ENCODE results near the gene ZNF497. TPM values are rescaled to one million over a fixed set of nuclear protein-coding genes. Genes with fewer than 3 reads are reported as not detected.
"Not testable (repeated sequence)": the region's sequence is repeated elsewhere in the genome, so short reads cannot be mapped to it uniquely, and the experiment has no call there.

The ZNF497 gene
- total RNA-seq, 2 donors from 2014 or later = 1.5 to 2.4 TPM

GRCh38 chr19:58319241-58319640, 43.3 kb downstream of the ZNF497 start:
- no peaks in the 10 kb centered on the region for H3K9me3 Mint-ChIP-seq
- H3K4me3 Mint-ChIP-seq = no peak overlapping the region
- peaks cover 4 to 8% of the 10 kb centered on the region in 2 donors for H3K36me3 Mint-ChIP-seq (ENCODE audit: insufficient read depth in 2 of 2)
- no peak for DNase-seq
- H3K4me1 Mint-ChIP-seq (ENCODE audit: low read depth) = no peaks in the 10 kb centered on the region
- no peak overlapping the region for H3K27ac Mint-ChIP-seq
- no peaks in the 10 kb centered on the region for H3K27me3 Mint-ChIP-seq (ENCODE audit: low read depth)
- no peak for ATAC-seq (replicated peaks in 1 of 2)

GRCh38 chr19:58318297-58318696, 44.3 kb downstream of the ZNF497 start:
- Mint-ChIP-seq H3K27me3 (ENCODE audit: low read depth) (no peaks in the 10 kb centered on the region), H3K9me3 (no peaks in the 10 kb centered on the region)
- ATAC-seq (replicated peaks in 1 of 2) = no peak

GRCh38 chr19:58317476-58318072, 45.0 kb downstream of the ZNF497 start:
- DNase-seq (no peak), ATAC-seq (replicated peaks in 1 of 2) (no peak)
- no peak overlapping the region for H3K27ac Mint-ChIP-seq
- H3K36me3 Mint-ChIP-seq (ENCODE audit: insufficient read depth in 2 of 2) = peaks cover 11 to 18% of the 10 kb centered on the region in 2 donors
- H3K27me3 Mint-ChIP-seq (ENCODE audit: low read depth) = no peaks in the 10 kb centered on the region
- no peaks in the 10 kb centered on the region for H3K4me1 Mint-ChIP-seq (ENCODE audit: low read depth)
- no peak overlapping the region for H3K4me3 Mint-ChIP-seq
- no peaks in the 10 kb centered on the region for H3K9me3 Mint-ChIP-seq

More at GRCh38 chr19:58318297-58318696, 44.3 kb downstream of the ZNF497 start:
- Mint-ChIP-seq H3K4me3 (no peak overlapping the region), H3K27ac (no peak overlapping the region), H3K4me1 (ENCODE audit: low read depth) (no peaks in the 10 kb centered on the region), H3K36me3 (ENCODE audit: insufficient read depth in 2 of 2) (peaks cover 8 to 13% of the 10 kb centered on the region in 2 donors)
- DNase-seq = no peak

GRCh38 chr19:58315580-58315979, 47.0 kb downstream of the ZNF497 start:
- Mint-ChIP-seq H3K9me3 (no peaks in the 10 kb centered on the region), H3K36me3 (ENCODE audit: insufficient read depth in 2 of 2) (peaks cover 19 to 31% of the 10 kb centered on the region in 2 donors), H3K4me3 (no peak overlapping the region), H3K27me3 (ENCODE audit: low read depth) (no peaks in the 10 kb centered on the region), H3K27ac (no peak overlapping the region), H3K4me1 (ENCODE audit: low read depth) (peaks cover 4% of the 10 kb centered on the region)
- ATAC-seq (replicated peaks in 1 of 2) = no peak
- no peak for DNase-seq

- H3K36me3 Mint-ChIP-seq (ENCODE audit: insufficient read depth in 2 of 2) = peaks cover 27 to 52% of the 10 kb centered on the region in 2 donors
- no peak overlapping the region for H3K4me3 Mint-ChIP-seq
- H3K27ac Mint-ChIP-seq = peak overlapping the region; percentile 6
- ATAC-seq (replicated peaks in 1 of 2) (no peak), DNase-seq (no peak)
- H3K4me1 Mint-ChIP-seq (ENCODE audit: low read depth) = peaks cover 42% of the 10 kb centered on the region
- H3K9me3 Mint-ChIP-seq = no peaks in the 10 kb centered on the region
- no peaks in the 10 kb centered on the region for H3K27me3 Mint-ChIP-seq (ENCODE audit: low read depth)
Observed at GRCh38 chr19:58311345-58311865, 51.1 kb downstream of the ZNF497 start.

GRCh38 chr19:58310685-58311084, 51.9 kb downstream of the ZNF497 start:
- DNase-seq; H3K27me3 Mint-ChIP-seq (ENCODE audit: low read depth); ATAC-seq (replicated peaks in 1 of 2); H3K4me3 Mint-ChIP-seq; H3K9me3 Mint-ChIP-seq; H3K27ac Mint-ChIP-seq: not testable (repeated sequence)
- peaks cover 29 to 55% of the 10 kb centered on the region in 2 donors for H3K36me3 Mint-ChIP-seq (ENCODE audit: insufficient read depth in 2 of 2)
- peaks cover 49% of the 10 kb centered on the region for H3K4me1 Mint-ChIP-seq (ENCODE audit: low read depth)

- DNase-seq (no peak), ATAC-seq (replicated peaks in 1 of 2) (no peak)
- Mint-ChIP-seq H3K27ac (no peak overlapping the region), H3K27me3 (ENCODE audit: low read depth) (no peaks in the 10 kb centered on the region), H3K36me3 (ENCODE audit: insufficient read depth in 2 of 2) (peaks cover 23 to 51% of the 10 kb centered on the region in 2 donors), H3K4me3 (peak overlapping the region; percentile 21 to 24), H3K4me1 (ENCODE audit: low read depth) (peaks cover 64% of the 10 kb centered on the region), H3K9me3 (no peaks in the 10 kb centered on the region)
Observed at GRCh38 chr19:58307736-58308135, 54.8 kb downstream of the ZNF497 start.

GRCh38 chr19:58305932-58306323, 56.6 kb downstream of the ZNF497 start:
- ATAC-seq (replicated peaks in 1 of 2) = no peak
- DNase-seq = no peak
- peaks cover 61% of the 10 kb centered on the region for H3K4me1 Mint-ChIP-seq (ENCODE audit: low read depth)

GRCh38 chr19:58305065-58305931, 57.3 kb downstream of the ZNF497 start, which contains the start of gene ERVK3-1:
ERVK3-1 (plus strand) TSS chr19:58305377; CDS start chr19:58312169, 6,792 bp downstream.
- Mint-ChIP-seq H3K27ac (peak within 1 kb of the TSS; percentile 85), H3K27me3 (ENCODE audit: low read depth) (no peaks in the 10 kb centered on the region), H3K4me1 (ENCODE audit: low read depth) (peaks cover 59% of the 10 kb centered on the region), H3K36me3 (ENCODE audit: insufficient read depth in 2 of 2) (peaks cover 18 to 44% of the 10 kb centered on the region in 2 donors), H3K4me3 (peak within 1 kb of the TSS; percentile 91 to 98), H3K9me3 (peaks cover 0 to 3% of the 10 kb centered on the region in 2 donors)
- peak; percentile 97 to 98 for ATAC-seq (replicated peaks in 1 of 2)
- DNase-seq = peak; percentile 95 to 97

More at GRCh38 chr19:58305932-58306323, 56.6 kb downstream of the ZNF497 start:
- Mint-ChIP-seq H3K4me3 (peak overlapping the region; percentile 91 to 98), H3K27me3 (ENCODE audit: low read depth) (no peaks in the 10 kb centered on the region), H3K36me3 (ENCODE audit: insufficient read depth in 2 of 2) (peaks cover 15 to 41% of the 10 kb centered on the region in 2 donors), H3K9me3 (no peaks in the 10 kb centered on the region), H3K27ac (peak overlapping the region; percentile 85)

- Mint-ChIP-seq H3K27ac (peak overlapping the region; percentile 85), H3K36me3 (ENCODE audit: insufficient read depth in 2 of 2) (peaks cover 21 to 42% of the 10 kb centered on the region in 2 donors), H3K4me3 (peak overlapping the region; percentile 91 to 98), H3K4me1 (ENCODE audit: low read depth) (peaks cover 53% of the 10 kb centered on the region), H3K9me3 (peaks cover 0 to 3% of the 10 kb centered on the region in 2 donors), H3K27me3 (ENCODE audit: low read depth) (no peaks in the 10 kb centered on the region)
- ATAC-seq (replicated peaks in 1 of 2) (peak; percentile 1 to 4), DNase-seq (no peak)
Observed at GRCh38 chr19:58304748-58305064, 57.8 kb downstream of the ZNF497 start.

Other genes with a start within 250 kb of the ZNF497 start
- 1 to 10 TPM; 8.0 to 9.8 TPM for gene ZNF329, start 212.0 kb downstream of the ZNF497 start, total RNA-seq
- gene ZNF274, start 179.7 kb downstream of the ZNF497 start, total RNA-seq = 10 to 100 TPM; 32.1 to 42.8 TPM
- 10 to 100 TPM; 38.6 to 46.6 TPM for gene ZNF544, start 133.8 kb downstream of the ZNF497 start, total RNA-seq
- 1 to 10 TPM; 5.6 to 6.9 TPM for gene ZNF8, start 83.8 kb downstream of the ZNF497 start, total RNA-seq
- 10 to 100 TPM; 70.8 to 73.5 TPM for gene ERVK3-1, start 57.4 kb downstream of the ZNF497 start, total RNA-seq
- 1 to 10 TPM; 4.0 to 5.0 TPM for gene ZSCAN22, start 35.8 kb downstream of the ZNF497 start, total RNA-seq
- gene A1BG, start 9.3 kb downstream of the ZNF497 start, total RNA-seq = 10 to 100 TPM; 25.4 to 33.2 TPM
- 1 to 10 TPM; 2.3 to 3.0 TPM for gene ZNF837, start 18.3 kb upstream of the ZNF497 start, total RNA-seq
- 1,000 to 10,000 TPM; 1,499 to 1,539 TPM for gene RPS5, start 24.5 kb upstream of the ZNF497 start, total RNA-seq
- gene RNF225, start 32.9 kb upstream of the ZNF497 start, total RNA-seq = 1 to 10 TPM in 1 of 2 donors, under 1 TPM in 1; 0.58 to 1.5 TPM
- gene ZNF584, start 45.9 kb upstream of the ZNF497 start, total RNA-seq = 10 to 100 TPM in 1 of 2 donors, 1 to 10 TPM in 1; 7.5 to 10.4 TPM
- 1 to 10 TPM; 2.6 to 3.5 TPM for gene ZNF132, start 77.4 kb upstream of the ZNF497 start, total RNA-seq
- gene ZNF324B, start 88.9 kb upstream of the ZNF497 start, total RNA-seq = 1 to 10 TPM; 7.7 TPM
- gene ZNF324, start 104.3 kb upstream of the ZNF497 start, total RNA-seq = 1 to 10 TPM; 8.2 to 8.4 TPM
- 1 to 10 TPM; 8.5 TPM for gene ZNF446, start 113.6 kb upstream of the ZNF497 start, total RNA-seq
- gene SLC27A5, start 149.2 kb upstream of the ZNF497 start, total RNA-seq = 10 to 100 TPM; 12.8 to 17.7 TPM
- 10 to 100 TPM; 10.8 to 12.1 TPM for gene ZBTB45, start 157.1 kb upstream of the ZNF497 start, total RNA-seq
- gene TRIM28, start 181.3 kb upstream of the ZNF497 start, total RNA-seq = 100 to 1,000 TPM; 351 to 473 TPM
- 10 to 100 TPM; 80.3 to 91.8 TPM for gene CHMP2A, start 192.4 kb upstream of the ZNF497 start, total RNA-seq
- 100 to 1,000 TPM; 116 to 122 TPM for gene UBE2M, start 195.9 kb upstream of the ZNF497 start, total RNA-seq
- 10 to 100 TPM; 15.0 to 18.6 TPM for gene MZF1, start 210.6 kb upstream of the ZNF497 start, total RNA-seq

All from activated T-cell treated with anti-CD3 and anti-CD28 coated beads, Interleukin-2, amount 50 U/mL, for 72 hours (primary cell).